Measurements from ENCODE around the gene IPMK.
"Not testable (repeated sequence)": the region's sequence is repeated elsewhere in the genome, so short reads cannot be mapped to it uniquely, and the experiment has no call there.

IPMK gene

DNA sequence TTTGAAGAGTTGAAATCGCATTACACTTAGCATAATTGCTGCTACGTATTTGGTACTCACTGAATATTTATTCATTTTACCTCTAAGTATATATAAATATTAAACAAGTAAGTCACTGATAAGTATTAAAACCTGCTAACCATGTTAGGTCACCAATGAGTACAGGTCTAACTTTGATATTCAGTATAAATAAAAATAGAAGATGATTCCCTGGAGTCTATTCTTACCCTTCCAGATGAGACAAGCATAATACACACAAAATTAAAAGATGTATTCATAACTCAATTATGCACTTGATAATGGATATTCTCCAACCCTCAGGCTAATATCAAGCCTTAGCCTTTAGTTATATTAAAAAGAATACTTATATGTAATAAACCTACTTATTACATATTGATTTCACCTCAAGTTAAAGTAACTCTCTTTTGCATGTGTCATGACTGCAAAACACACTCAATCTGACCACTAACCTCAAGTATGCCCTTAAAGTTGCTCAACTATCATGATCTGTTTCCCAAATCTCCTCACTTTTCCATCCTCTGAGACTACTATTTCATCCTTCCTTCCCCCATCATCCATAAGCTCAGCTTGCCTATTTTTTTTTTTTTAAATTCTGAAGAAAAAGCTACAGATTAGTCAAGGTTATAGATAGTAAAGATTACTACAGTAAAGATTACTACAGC is 46.8 kb downstream of the IPMK start:
- no peak for DNase-seq (ENCODE audit: low spot score)

GRCh38 chr10:58219875-58220274 is 47.8 kb downstream of the IPMK start:
- no peak for DNase-seq (ENCODE audit: low spot score)

DNA sequence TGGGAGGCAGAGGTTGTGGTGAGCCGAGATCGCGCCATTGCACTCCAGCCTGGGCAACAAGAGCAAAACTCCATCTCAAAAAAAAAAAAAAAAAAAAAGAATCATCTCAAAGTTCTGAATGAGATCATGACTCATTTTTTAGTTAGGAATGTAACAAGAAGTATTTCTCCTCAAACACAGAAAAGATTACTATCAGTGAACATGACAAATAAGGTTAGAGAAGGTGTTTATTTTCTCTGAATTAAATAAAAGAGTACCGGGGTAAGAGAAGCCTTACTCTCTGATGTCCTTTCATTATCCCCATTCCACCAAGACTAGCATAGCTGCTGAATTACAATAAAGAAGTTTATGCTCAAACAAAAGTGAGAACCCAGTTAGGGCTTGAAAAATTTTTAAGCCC is 50.1 kb downstream of the IPMK start:
- DNase-seq (ENCODE audit: low spot score), result no peak

DNA sequence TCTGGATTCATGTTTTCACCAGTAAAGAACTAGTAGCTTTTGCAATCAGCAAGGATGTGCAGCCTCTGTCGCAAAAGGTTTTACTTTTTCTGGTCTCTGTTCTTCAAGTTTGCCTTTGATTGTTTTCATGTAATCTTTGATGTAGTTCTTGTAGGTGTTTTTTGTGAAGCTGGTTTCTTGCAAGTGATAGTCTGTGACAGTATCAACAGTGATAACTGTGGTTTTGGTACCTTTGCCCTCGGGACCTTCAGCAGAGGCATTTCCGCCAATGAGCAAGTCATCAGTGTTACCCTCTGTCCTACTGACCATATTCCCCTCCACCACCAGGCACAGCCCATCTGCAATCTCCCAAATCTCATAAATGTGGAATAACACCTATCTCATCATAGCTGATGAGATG is 55.1 kb downstream of the IPMK start:
- DNase-seq (ENCODE audit: low spot score), result no peak

DNA sequence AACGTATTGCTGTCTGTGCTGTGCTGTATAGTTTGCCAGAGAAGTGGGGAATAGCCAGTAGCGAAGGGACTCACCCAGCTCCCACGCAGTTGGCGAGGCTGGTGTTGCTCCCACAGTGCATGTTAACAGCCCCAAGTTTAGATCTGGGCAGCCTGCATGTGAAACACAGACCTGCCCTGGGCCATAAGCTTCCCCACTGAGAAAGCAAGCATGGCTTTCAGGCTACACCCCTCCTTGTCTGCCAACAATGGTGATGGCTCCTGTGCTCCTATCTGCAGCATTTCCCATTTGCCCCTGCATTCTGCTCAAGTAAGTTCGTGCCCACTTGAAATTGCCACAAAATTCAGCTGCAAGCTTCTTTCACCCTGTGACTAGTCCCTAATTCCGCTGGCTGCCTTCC is 57.5 kb downstream of the IPMK start:
- no peak for DNase-seq (ENCODE audit: low spot score)

GRCh38 chr10:58209669-58210068 is 58.0 kb downstream of the IPMK start:
- DNase-seq (ENCODE audit: low spot score), result no peak

- no peak for DNase-seq (ENCODE audit: low spot score)
Observed at GRCh38 chr10:58206251-58206650, 61.4 kb downstream of the IPMK start.

DNA sequence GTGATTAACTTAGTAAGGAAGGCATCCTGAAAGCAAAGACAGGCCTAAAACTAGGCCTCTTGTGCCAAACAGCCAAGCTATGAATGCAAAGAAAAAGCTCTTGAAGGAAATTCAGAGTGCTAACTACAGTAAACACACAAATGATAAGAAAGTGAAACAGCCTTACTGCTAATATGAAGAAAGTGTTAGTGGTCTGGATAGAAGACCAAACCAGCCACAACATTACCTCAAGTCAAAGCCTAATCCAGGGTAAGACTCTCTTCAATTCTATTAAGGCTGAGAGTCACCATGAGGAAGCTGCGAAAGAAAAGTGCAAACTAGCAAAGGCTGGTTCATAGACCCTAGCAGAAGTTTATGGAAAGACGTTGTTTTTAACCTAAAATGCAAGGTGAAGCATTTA is 66.0 kb downstream of the IPMK start:
- DNase-seq (ENCODE audit: low spot score), result no peak

DNA sequence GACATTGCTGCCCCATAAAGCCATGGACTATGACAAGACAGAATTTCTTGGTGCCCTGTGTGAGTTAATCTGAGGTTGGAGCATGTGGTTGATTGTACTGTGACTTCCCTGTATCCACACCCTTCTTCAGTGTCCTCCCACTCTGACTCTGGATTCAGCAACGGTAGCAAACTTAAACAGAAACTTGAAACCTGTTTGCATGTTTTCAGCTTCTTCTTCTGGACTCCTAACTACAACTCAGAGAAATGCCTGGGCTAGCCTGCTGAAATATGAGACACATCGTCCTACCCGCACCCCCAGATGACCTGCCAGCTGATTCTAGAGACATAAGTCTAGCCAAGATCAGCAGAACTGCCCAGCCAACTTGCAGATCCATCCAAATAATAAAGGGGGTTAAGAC is 78.4 kb downstream of the IPMK start:
- DNase-seq (ENCODE audit: low spot score), result no peak

GRCh38 chr10:58184120-58184670 is 83.5 kb downstream of the IPMK start:
- DNase-seq (ENCODE audit: low spot score), result no peak

- no peak for DNase-seq (ENCODE audit: low spot score)
Observed at GRCh38 chr10:58180666-58181065, 87.0 kb downstream of the IPMK start.

DNA sequence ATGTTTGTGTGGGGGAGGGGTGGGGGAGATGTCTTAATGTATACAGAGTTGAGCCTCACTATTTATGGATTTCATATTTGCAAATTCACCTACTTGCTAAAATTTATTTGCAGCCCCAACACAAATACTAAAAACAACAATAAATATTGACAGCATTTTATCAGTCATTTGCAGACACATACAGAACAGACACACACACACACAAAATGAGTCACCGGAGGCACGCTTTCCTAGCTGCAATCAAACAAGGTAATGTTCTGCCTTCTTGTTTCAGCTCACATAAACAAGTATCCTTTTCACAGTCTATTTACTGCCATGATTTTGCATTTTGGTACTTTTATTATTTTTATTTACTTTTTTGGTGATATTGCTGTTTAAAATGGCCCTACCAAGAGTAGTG is 88.5 kb downstream of the IPMK start:
- no peak for DNase-seq (ENCODE audit: low spot score)

DNA sequence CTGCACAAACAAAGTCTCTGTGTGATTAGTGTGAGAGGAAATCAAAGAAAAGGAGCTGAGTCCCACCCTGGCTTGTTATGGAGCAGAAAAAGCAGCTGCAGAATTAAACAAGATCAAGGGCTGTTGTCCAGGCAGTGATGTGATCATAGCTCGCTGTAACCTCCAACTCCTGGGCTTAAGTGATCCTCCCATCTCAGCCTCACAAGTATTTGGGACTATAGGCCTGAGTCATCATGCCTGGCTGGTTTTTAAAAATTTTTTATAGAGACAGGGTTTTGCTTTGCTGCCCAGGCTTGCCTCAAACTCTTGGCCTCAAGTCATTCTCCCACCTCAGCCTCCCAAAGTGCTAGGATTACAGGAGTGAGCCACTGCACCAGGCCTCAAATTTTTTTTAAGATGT is 88.9 kb downstream of the IPMK start:
- no peak for DNase-seq (ENCODE audit: low spot score)

- peak; percentile 19 for DNase-seq (ENCODE audit: low spot score)
Observed at GRCh38 chr10:58177362-58177947, 90.2 kb downstream of the IPMK start.

- DNase-seq (ENCODE audit: low spot score), result no peak
Observed at GRCh38 chr10:58175990-58176900, 91.4 kb downstream of the IPMK start.

GRCh38 chr10:58174831-58175230 is 92.9 kb downstream of the IPMK start:
- DNase-seq (ENCODE audit: low spot score), result no peak

DNA sequence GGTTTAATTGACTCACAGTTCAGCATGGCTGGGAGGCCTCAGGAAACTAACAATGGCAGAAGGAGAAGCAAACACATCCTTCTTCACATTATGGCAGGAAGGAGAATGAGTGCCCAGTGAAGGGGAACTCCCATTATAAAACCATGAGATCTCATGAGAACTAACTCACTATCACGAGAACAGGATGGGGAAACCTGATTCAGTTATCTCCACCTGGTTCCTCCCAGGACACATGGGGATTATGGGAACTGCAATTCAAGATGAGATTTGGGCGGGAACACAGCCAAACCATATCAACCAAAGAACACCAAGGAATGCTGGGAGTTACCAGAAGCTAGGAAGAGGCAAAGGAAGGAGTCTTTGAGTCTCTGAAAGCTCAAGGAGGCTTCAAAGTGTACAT is 94.3 kb downstream of the IPMK start:
- DNase-seq (ENCODE audit: low spot score), result no peak

DNA sequence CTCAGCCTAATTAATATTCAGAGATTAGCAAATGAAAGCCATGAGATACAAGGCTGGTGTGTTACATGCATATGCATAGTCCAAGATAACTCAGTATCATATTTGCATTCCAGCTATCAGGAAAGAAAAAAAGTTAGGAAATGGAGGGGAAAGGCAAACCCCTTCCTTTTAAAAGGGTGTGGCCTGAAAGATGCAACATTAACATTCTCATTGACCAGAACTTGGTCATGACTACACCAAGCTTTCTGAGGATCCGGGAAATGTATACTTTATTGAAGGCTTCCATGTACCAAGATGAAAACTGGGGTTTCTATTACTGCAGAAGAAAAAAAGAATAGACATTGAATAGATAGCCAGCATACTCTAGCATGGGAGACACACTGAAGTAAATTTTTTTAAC is 96.5 kb downstream of the IPMK start:
- no peak for DNase-seq (ENCODE audit: low spot score)

DNA sequence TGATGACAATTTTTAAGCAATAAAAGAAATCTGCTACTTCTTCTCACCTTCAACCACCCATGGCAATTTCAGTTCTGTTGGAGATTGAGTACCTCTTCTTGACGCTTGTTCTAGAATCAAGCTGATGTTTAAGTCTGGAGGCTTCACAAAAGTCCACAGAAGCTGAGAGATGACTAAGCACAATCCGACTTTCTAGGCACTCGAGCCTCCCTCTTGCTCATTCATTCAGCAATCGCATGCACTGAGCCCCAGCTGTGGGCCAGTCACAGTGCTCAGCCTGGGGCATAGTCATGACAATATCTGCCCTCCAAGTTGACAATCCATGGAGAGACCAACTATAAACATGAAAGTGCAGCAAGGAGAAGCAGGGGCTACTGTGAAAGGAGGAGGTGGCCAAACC is 103.2 kb downstream of the IPMK start:
- no peak for DNase-seq (ENCODE audit: low spot score)

DNA sequence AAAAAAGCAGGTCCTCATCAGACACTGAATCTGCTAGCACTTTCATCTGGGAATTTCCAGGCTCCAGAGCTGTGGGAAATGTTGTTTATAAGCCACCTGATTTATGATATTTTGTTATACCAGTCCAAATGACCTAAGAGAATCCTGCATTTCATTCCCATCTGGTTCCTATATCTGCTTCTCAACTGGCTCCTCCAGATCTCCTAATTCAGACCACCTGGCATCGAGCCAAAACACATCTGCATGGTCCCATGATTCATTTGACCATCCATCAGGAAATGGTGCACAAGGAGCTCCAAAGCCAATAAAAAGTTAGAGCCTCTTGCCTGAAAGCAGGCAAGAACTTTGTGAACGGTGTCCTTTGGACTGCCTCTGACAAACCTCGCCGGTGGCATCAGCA is 108.9 kb downstream of the IPMK start:
- no peak for DNase-seq (ENCODE audit: low spot score)

- DNase-seq (ENCODE audit: low spot score), result no peak
Observed at GRCh38 chr10:58157076-58157766, 110.5 kb downstream of the IPMK start.

GRCh38 chr10:58155941-58156340 is 111.8 kb downstream of the IPMK start:
- not testable (repeated sequence) for DNase-seq (ENCODE audit: low spot score)

All from hematopoietic multipotent progenitor cell treated with erythropoietin and hydrocortisone succinate and interleukin-3 and kit ligand, for 15 days (in vitro differentiated cells).